SH-SY5Y (cell line): ENCODE measurements around the gene NR6A1.

Source experiments
- GATA2 ChIP-seq: IDR thresholded peaks from 2 replicates; pipeline ENCODE4 v1.6.1; 2011; ENCODE audit warnings: mild to moderate bottlenecking, low read depth, low read length
- GATA3 ChIP-seq: IDR thresholded peaks from 2 replicates; pipeline ENCODE4 v1.6.1; 2011; ENCODE audit warnings: low read depth, mild to moderate bottlenecking, low read length, moderate library complexity

DNA sequence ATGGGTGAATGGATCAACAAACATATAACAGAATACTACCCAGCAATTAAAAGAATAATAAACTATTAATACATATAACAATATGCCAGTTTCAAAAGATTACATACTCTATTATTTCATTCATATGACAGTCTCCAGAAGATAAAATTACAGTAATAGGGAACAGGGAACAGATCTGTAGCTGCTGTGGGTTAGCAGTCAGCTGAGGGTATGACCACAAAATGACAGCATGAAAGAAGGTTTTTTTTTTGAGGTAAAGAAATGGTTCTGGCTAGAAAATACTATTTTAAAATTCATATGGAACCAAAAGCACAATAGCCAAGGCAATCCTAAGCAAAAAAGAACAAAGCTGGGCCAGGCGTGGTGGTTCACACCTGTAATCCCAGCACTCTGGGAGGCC lies 190.9 kb downstream of the NR6A1 start:
- TF ChIP-seq GATA3 (no peak), GATA2 (no peak)
